ENCODE data around the gene SENP8. TPM values are rescaled to one million over a fixed set of nuclear protein-coding genes. Genes with fewer than 3 reads are reported as not detected.

Gene SENP8
- total RNA-seq, 1 experiment from 2014 or later, result 2.0 TPM

GRCh38 chr15:72155635-72156616 lies 37.7 kb downstream of the SENP8 start:
- H3K4me1 ChIP-seq (ENCODE audit: insufficient read depth, low read length, poor library complexity, severe bottlenecking), result peaks cover 5% of the 10 kb centered on the region
- peak overlapping the region; percentile 50 for H3K4me3 ChIP-seq (ENCODE audit: low read depth, low read length, poor library complexity, severe bottlenecking)
- H3K27me3 ChIP-seq (replicated peaks; ENCODE audit: insufficient read depth, low read depth, low read length, poor library complexity), result no peaks in the 10 kb centered on the region
- TF ChIP-seq CTCF (conservative IDR thresholded peaks at IDR 0.05; ENCODE audit: low read depth, low read length) (peak; percentile 88), EZH2 (IDR thresholded peaks at IDR 0.05; ENCODE audit: borderline replicate concordance, low read depth, low read length, poor library complexity, severe bottlenecking) (no peak)
- H3K36me3 ChIP-seq (ENCODE audit: insufficient read depth, low read length, poor library complexity, severe bottlenecking), result no peaks in the 10 kb centered on the region
- ChIA-PET POLR2A (ENCODE audit: low non-redundant PET) (no interaction called here), CTCF (interaction anchor here (0.5 to 1.9 kb wide), 10 partner anchors 38 to 412 kb away, joined by 3 to 42 read pairs (median 4); partner anchors contain the start of gene SENP8)
- intact Hi-C loops (cut with micrococcal nuclease; ENCODE audit: unreplicated experiment), result loop anchor here (1.0 to 5.0 kb wide), 4 partner anchors 354 to 707 kb away; no protein-coding TSS in a partner anchor
- H3K27ac ChIP-seq (ENCODE audit: low read depth, low read length, poor library complexity, severe bottlenecking), result no peak overlapping the region
- BruUV-seq (replicated peaks), result no TSS peak
- no peaks in the 10 kb centered on the region for H3K9me3 ChIP-seq (ENCODE audit: low read depth, low read length, poor library complexity, severe bottlenecking)
- DNase-seq (ENCODE audit: low spot score), result peak; percentile 88

DNA sequence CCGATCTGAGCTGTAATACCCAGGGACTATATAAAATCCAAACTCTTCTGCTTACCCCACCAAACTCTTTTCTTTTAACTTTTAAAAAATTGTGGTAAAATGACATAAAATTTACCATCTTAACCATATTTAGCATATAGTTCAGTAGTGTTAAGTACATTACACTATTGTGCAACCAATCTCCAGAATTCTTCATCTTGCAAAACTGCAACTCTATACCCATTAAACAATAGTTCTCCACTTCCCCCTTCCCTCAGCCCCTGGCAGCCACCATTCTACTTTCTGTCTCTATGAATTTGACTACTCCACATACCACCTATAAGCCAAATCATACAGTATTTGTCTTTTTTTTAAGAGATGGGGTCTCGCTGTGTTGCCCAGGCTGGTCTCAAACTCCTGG lies 38.7 kb downstream of the SENP8 start:
- no peak for TF ChIP-seq EZH2 (IDR thresholded peaks at IDR 0.05; ENCODE audit: borderline replicate concordance, low read depth, low read length, poor library complexity, severe bottlenecking)
- no peak for TF ChIP-seq CTCF (conservative IDR thresholded peaks at IDR 0.05; ENCODE audit: low read depth, low read length)
- no peak for DNase-seq (ENCODE audit: low spot score)
- Histone ChIP-seq H3K4me1 (ENCODE audit: insufficient read depth, low read length, poor library complexity, severe bottlenecking) (peaks cover 5% of the 10 kb centered on the region), H3K9me3 (ENCODE audit: low read depth, low read length, poor library complexity, severe bottlenecking) (no peaks in the 10 kb centered on the region), H3K36me3 (ENCODE audit: insufficient read depth, low read length, poor library complexity, severe bottlenecking) (no peaks in the 10 kb centered on the region), H3K27me3 (replicated peaks; ENCODE audit: insufficient read depth, low read depth, low read length, poor library complexity) (no peaks in the 10 kb centered on the region), H3K4me3 (ENCODE audit: low read depth, low read length, poor library complexity, severe bottlenecking) (no peak overlapping the region), H3K27ac (ENCODE audit: low read depth, low read length, poor library complexity, severe bottlenecking) (no peak overlapping the region)
- ChIA-PET POLR2A (ENCODE audit: low non-redundant PET) (no interaction called here), CTCF (interaction anchor here (1.5 to 1.9 kb wide), 2 partner anchors 354 to 413 kb away, joined by 5 to 42 read pairs; no protein-coding TSS in a partner anchor)
- intact Hi-C loops (cut with micrococcal nuclease; ENCODE audit: unreplicated experiment), result loop anchor here (1.0 to 5.0 kb wide), 4 partner anchors 355 to 708 kb away; no protein-coding TSS in a partner anchor
- BruUV-seq (replicated peaks), result no TSS peak

DNA sequence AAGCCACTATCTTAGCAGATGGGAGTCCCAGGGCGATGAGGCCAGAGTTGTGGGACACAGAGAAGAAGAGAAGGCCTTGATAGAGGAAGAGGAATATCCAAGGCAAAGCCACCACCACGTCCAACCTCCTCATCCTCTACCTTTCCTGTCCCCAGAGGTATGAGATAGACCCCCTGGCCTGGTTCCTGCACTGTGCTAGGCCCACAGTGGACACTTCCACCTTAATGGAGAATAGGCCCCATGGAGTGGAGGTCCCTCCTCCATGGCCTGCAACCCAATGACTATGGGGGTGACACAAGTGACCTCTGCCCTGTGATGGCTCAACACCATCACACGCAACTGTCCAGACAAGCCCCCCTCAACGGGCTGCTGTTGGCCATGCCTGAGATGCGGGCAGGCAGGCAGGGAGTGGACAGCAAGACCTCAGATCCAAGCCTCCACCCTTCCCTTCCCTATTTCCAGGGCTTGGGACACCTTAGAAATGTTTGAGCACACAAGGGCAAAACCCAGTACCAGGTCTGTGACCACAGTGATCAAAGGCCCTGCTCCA lies 42.6 kb downstream of the SENP8 start:
- intact Hi-C loops (cut with micrococcal nuclease; ENCODE audit: unreplicated experiment), result no loop called here
- H3K9me3 ChIP-seq (ENCODE audit: low read depth, low read length, poor library complexity, severe bottlenecking), result no peaks in the 10 kb centered on the region

More for the DNA sequence above, 42.6 kb downstream of the SENP8 start:
- no peaks in the 10 kb centered on the region for H3K27me3 ChIP-seq (replicated peaks; ENCODE audit: insufficient read depth, low read depth, low read length, poor library complexity)
- TF ChIP-seq EZH2 (IDR thresholded peaks at IDR 0.05; ENCODE audit: borderline replicate concordance, low read depth, low read length, poor library complexity, severe bottlenecking), result no peak
- TF ChIP-seq CTCF (conservative IDR thresholded peaks at IDR 0.05; ENCODE audit: low read depth, low read length), result no peak
- BruUV-seq (replicated peaks), result no TSS peak
- H3K4me3 ChIP-seq (ENCODE audit: low read depth, low read length, poor library complexity, severe bottlenecking), result no peak overlapping the region
- no peaks in the 10 kb centered on the region for H3K36me3 ChIP-seq (ENCODE audit: insufficient read depth, low read length, poor library complexity, severe bottlenecking)
- H3K4me1 ChIP-seq (ENCODE audit: insufficient read depth, low read length, poor library complexity, severe bottlenecking), result peaks cover 1% of the 10 kb centered on the region
- POLR2A ChIA-PET (ENCODE audit: low non-redundant PET), result no interaction called here
- H3K27ac ChIP-seq (ENCODE audit: low read depth, low read length, poor library complexity, severe bottlenecking), result no peak overlapping the region
- DNase-seq (ENCODE audit: low spot score), result no peak
- CTCF ChIA-PET, result no interaction called here

All from A673 (cell line).